Central memory CD8-positive, alpha-beta T cell (primary cell): ENCODE data around the gene ARHGAP19.

Source experiments
- ATAC-seq: fragments of 150-1000 bp; cut with Tn5 transposase; replicated peaks from 2 replicates; pipeline ENCODE4 v1.10.0; 2022; ENCODE audit warnings: mild to moderate bottlenecking, moderate FRiP score, moderate number of reproducible peaks; ENCODE audit not compliant: poor library complexity, severe bottlenecking; ENCODE audit errors: extremely low read depth
- DNase-seq, 2 donors: peaks; one replicate each; pipeline ENCODE4 v3.0.0; 2021; ENCODE audit warnings: low spot score in 2 of 2
- H3K27ac Mint-ChIP-seq: one replicate; pipeline ENCODE4 v1.8.0; 2022; ENCODE audit warnings: low read depth, mild to moderate bottlenecking, moderate library complexity, mixed read lengths
- H3K27me3 Mint-ChIP-seq: one replicate; pipeline ENCODE4 v1.8.0; 2022; ENCODE audit warnings: mixed read lengths
- H3K36me3 Mint-ChIP-seq: one replicate; pipeline ENCODE4 v1.8.0; 2022; ENCODE audit warnings: mild to moderate bottlenecking, moderate library complexity, mixed read lengths; ENCODE audit not compliant: insufficient read depth
- H3K4me1 Mint-ChIP-seq: one replicate; pipeline ENCODE4 v1.8.0; 2022; ENCODE audit warnings: mixed read lengths
- H3K4me3 Mint-ChIP-seq: one replicate; pipeline ENCODE4 v1.8.0; 2022; ENCODE audit warnings: mild to moderate bottlenecking, moderate library complexity, mixed read lengths
- H3K9me3 Mint-ChIP-seq: one replicate; pipeline ENCODE4 v1.8.0; 2022; ENCODE audit warnings: mixed read lengths

The ARHGAP19 gene

DNA sequence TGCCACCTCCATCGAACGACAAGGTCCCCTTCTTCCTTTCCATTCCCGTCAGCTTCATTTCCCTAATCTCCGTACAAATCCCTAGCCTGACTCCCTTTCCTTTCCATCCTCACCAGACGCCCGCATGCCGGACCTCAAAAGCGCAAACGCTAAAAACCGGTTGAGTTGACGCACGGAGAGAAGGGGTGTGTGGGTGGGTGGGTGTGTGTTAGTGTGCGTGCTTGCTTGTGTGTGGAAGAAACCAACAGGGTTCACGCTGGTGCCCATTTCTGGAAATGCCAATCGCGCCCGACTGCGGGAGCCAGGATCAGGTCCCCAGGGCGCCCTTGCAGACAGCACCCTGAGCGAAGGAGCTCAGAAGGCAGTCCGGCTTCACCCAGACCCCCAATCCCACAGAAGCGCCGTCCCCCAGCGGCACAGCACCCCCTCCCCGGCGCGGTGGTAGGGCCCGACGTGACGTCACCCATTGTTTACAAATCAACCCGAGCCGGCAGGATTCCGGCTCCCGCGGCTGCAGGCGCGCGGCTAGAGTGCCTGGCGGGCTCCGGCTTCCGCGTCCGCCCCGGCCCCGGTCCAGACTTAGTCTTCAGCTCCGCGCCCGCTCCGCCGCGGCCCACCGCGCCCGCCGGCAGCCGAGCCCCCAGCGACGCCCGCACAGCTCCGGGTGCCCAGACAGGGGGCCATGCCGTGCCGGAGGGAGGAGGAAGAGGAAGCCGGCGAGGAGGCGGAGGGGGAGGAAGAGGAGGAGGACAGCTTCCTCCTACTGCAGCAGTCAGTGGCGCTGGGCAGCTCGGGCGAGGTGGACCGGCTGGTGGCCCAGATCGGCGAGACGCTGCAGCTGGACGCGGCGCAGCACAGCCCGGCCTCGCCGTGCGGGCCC, 26.6 kb upstream of the ARHGAP19 start, which contains the start of gene FRAT1:
FRAT1 (plus strand) TSS at position 500 of the 880 bp plus-strand sequence; CDS start at position 683, 183 bp downstream.
- Mint-ChIP-seq H3K9me3 (no peaks in the 10 kb centered on the region), H3K4me1 (peaks cover 32% of the 10 kb centered on the region), H3K27me3 (no peaks in the 10 kb centered on the region), H3K4me3 (peak within 1 kb of the TSS; percentile 89), H3K36me3 (peaks cover 25% of the 10 kb centered on the region), H3K27ac (peak within 1 kb of the TSS; percentile 99)
- DNase-seq (peak; percentile 90 to 94), ATAC-seq (peak; percentile 77)

DNA sequence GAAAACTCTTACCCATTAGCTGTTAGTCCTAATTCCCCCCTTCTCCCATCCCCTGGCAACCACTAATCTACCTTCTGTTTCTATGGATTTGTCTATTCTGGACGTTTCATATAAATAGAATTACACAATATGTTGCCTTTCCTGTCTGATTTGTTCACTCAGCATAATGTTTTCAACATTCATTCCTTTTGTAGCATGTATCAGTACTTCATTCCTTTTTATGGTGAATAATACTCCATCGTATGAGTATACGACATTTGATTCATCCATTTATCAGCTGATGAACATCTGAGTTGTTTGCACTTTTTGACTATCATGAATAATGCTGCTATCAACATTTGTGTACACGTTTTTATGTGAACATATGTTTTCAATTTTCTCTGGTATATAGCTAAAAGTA, 22.2 kb upstream of the ARHGAP19 start:
- peaks cover 7% of the 10 kb centered on the region for H3K4me1 Mint-ChIP-seq
- peaks cover 13% of the 10 kb centered on the region for H3K36me3 Mint-ChIP-seq
- H3K27ac Mint-ChIP-seq: no peak overlapping the region
- no peaks in the 10 kb centered on the region for H3K27me3 Mint-ChIP-seq
- ATAC-seq: no peak
- H3K4me3 Mint-ChIP-seq: no peak overlapping the region
- no peak for DNase-seq
- no peaks in the 10 kb centered on the region for H3K9me3 Mint-ChIP-seq

DNA sequence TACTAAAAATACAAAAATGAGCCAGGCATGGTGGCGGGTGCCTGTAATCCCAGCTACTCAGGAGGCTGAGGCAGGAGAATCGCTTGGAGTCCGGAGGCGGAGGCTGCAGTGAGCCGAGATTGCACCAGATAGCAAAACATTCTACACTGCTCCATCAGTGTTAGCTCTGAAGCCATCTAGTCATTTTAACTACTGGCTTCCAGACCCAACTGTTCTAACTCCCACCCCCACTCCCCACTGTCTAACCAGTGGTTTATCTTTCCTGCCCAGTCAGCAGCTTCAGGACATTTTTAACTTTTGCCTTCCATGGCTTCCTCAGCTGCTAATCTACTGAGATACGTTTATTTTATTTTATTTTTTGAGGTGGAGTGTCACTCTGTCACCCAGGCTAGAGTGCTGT, 20.5 kb upstream of the ARHGAP19 start:
- ATAC-seq (no peak), DNase-seq (no peak)
- Mint-ChIP-seq H3K4me1 (no peaks in the 10 kb centered on the region), H3K9me3 (no peaks in the 10 kb centered on the region), H3K4me3 (no peak overlapping the region), H3K27me3 (no peaks in the 10 kb centered on the region), H3K27ac (no peak overlapping the region), H3K36me3 (peaks cover under 1% of the 10 kb centered on the region)

DNA sequence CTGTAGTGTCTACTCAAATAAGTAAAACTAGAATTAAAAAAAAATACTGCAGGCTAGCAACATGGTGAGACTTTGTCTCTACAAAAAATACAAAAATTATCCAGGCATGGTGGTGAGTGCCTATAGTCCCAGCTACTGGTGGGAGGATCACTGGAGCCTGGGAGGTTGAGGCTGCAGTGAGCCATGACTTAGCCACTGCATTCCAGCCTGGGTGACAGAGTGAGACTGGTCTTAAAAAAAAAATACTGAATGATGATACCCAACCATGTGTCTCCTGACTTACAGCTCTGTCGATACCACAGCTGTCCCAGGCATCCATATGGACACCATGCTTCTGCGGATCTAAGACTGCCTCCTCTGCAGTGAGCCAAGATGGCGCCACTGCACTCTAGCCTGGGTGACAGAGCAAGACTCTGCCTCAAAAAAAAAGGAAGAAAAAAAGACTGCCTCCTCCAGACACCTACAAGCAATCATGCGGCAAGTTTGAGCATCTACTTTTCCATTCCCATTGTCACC, 18.7 kb upstream of the ARHGAP19 start:
- ATAC-seq: no peak
- H3K9me3 Mint-ChIP-seq: no peaks in the 10 kb centered on the region
- no peak for DNase-seq
- no peak overlapping the region for H3K4me3 Mint-ChIP-seq
- H3K27me3 Mint-ChIP-seq: no peaks in the 10 kb centered on the region
- H3K4me1 Mint-ChIP-seq: no peaks in the 10 kb centered on the region
- H3K36me3 Mint-ChIP-seq: no peaks in the 10 kb centered on the region
- no peak overlapping the region for H3K27ac Mint-ChIP-seq

DNA sequence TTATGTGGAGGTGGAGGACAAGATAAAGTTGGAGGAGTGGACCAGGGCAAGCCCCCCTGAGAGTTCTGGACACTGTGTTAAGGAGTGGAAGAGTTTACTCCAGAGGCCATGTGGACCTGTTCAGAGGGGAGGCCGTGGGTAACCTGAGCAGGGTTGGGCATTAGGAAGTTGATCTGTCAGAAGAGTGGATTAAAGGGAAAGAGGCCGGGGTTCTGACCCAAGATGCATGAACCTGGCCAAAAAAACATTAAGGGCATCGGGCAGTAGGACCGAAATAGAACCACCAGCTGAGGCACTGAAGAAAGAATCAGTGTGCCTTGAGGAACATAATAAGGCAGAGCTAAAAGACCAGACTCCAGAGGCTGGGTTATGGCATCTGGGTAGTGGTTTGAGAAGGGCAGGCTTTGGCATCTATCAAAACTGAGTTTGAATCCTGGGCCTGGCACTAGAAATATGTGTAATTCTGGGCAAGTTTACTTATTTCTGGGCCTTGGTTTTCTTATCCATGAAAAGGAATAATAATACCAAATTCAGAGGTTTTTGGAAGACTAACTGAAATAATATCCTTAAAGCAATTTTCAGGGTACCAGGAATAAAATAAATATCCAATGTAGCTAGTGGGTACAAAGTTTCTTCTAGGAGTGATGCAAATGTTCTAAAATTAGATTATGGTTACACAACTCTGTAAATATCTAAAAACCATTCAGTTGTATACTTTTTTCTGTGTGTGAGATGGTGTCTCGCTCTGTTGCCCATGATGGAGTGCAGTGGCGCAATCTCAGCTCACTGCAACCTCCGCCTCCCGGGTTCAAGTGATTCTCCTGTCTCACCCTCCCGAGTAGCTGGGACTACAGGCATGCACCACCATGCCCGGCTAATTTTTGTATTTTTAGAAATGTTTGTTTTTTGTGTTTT, 15.7 kb upstream of the ARHGAP19 start:
- DNase-seq (no peak), ATAC-seq (no peak)
- H3K36me3 Mint-ChIP-seq: no peaks in the 10 kb centered on the region
- no peaks in the 10 kb centered on the region for H3K9me3 Mint-ChIP-seq
- no peak overlapping the region for H3K27ac Mint-ChIP-seq
- no peaks in the 10 kb centered on the region for H3K4me1 Mint-ChIP-seq
- H3K4me3 Mint-ChIP-seq: no peak overlapping the region
- H3K27me3 Mint-ChIP-seq: no peaks in the 10 kb centered on the region

DNA sequence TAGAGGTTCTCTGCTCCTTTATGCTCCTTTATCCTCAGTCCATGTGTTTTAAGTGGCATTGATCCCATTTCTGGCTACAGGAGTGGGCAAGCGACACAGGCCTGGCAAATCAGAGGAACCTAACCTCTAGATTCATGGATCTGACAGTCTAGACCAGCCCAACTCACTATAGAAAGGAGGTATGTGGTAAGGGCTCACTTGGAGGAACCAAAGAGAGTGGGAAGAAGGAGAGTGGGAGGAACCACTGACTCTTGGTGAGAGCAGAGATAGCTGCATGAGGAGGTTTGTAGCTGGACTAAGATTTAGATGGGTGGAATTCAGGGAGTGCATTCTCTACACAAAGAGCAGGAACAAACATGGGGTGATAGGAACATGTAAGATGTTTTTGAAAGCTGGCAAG, 15.0 kb upstream of the ARHGAP19 start:
- Mint-ChIP-seq H3K36me3 (no peaks in the 10 kb centered on the region), H3K4me1 (no peaks in the 10 kb centered on the region), H3K9me3 (no peaks in the 10 kb centered on the region), H3K4me3 (no peak overlapping the region), H3K27ac (no peak overlapping the region), H3K27me3 (no peaks in the 10 kb centered on the region)
- ATAC-seq (no peak), DNase-seq (no peak)

DNA sequence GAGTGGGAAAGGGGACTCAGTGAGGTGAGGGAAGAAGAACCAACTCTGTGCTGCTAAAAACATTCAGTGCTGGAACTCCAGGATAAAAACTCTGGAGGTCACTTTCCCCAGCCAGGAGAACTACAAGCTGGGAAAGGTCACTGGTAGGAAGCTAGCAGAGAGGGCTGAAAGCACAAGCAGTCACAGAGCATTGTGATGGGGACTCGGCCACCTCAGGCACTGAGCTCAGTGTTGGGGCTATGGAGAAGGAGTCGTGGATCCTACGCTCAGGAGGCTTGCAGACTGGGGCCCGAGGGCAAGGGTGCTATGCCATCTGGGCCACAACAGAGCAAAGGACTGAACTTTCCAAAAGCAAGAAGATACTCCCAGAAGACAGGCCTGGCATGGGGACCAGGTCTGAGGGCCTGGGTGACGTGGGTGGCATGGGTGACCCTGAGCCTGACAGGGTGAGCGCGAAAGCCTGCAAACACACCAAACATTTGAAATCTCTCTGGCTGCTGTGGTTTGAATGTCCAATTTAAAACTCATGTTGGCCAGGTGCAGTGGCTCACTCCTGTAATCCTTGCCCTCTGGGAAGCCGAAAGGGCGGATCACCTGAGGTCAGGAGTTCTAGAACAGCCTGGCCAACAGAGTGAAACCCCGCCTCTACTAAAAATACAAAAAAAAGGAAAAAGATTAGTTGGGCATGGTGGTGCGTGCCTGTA, 9.8 kb upstream of the ARHGAP19 start:
- no peaks in the 10 kb centered on the region for H3K9me3 Mint-ChIP-seq
- H3K27me3 Mint-ChIP-seq: no peaks in the 10 kb centered on the region
- H3K27ac Mint-ChIP-seq: no peak overlapping the region
- peaks cover 4% of the 10 kb centered on the region for H3K36me3 Mint-ChIP-seq
- H3K4me1 Mint-ChIP-seq: no peaks in the 10 kb centered on the region
- ATAC-seq (no peak), DNase-seq (no peak)
- H3K4me3 Mint-ChIP-seq: no peak overlapping the region

DNA sequence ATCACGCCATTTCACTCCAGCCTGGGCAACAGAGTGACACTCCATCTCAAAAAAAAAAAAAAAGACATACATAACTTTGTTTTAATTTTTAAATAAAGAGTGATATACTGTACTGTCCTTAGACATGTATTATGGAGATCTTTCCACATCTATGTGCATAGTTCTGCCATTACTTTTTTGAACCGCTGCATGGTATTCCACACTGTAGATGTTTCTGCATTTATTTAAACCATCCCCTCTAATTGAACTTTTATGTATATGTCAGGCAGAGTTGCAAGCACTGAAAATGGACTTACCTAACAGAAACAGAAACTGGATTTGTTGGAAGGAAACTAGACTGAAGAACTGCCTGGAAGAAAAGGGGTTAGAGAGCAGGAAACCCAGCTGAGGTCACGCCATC, 8.5 kb upstream of the ARHGAP19 start:
- Mint-ChIP-seq H3K27ac (no peak overlapping the region), H3K4me1 (no peaks in the 10 kb centered on the region), H3K4me3 (no peak overlapping the region), H3K36me3 (peaks cover 4% of the 10 kb centered on the region), H3K9me3 (no peaks in the 10 kb centered on the region), H3K27me3 (no peaks in the 10 kb centered on the region)
- ATAC-seq (no peak), DNase-seq (no peak)

DNA sequence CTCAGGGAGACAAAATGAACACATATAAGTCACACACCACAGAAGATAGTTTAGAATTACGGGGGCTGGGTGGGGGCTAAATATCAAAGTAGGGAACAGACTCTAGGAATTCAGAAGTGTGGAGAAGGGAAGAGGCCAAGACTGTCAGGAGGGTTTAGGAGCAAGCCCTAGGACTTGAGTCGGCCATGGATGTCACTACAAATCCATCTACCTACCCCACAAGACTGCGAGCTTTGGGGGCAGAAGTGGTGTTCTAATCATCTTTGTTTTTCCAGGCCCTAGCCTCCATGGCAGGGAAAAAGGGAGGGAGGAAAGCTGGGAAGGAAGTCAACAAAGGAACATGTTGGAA, 5.8 kb upstream of the ARHGAP19 start:
- Mint-ChIP-seq H3K27me3 (no peaks in the 10 kb centered on the region), H3K9me3 (no peaks in the 10 kb centered on the region), H3K36me3 (peaks cover 4% of the 10 kb centered on the region), H3K4me3 (no peak overlapping the region), H3K4me1 (no peaks in the 10 kb centered on the region), H3K27ac (no peak overlapping the region)
- DNase-seq (no peak), ATAC-seq (no peak)

DNA sequence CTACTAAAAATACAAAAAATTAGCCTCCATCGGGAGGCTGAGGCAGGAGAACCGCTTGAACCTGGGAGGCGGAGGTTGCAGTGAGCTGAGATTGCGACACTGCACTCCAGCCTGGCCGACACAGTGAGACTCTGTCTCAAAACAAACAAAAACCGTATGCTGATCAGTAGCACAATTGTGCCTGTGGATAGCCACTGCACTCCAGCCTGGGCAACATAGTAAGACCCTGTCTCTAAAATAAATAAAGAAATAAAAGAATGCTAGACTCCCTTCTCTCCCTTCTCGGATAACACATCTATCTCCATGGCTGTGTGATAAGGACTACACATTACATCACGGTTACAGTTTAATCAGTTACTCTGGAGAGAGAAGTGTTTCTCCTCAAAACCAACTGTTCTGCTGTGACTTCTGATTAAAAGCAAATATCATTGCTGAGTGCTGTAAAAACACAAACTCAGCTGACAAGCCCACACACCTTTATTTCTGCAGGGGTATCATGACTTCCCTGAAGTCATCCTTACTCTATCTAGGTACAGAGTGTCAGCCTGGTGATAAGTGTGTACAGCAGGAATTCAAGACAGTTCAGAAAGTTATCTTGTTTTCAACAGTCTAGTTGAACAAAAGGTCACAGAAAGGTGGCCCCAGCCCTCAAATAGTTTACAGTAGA, 5.3 kb upstream of the ARHGAP19 start:
- Mint-ChIP-seq H3K9me3 (no peaks in the 10 kb centered on the region), H3K4me3 (no peak overlapping the region), H3K4me1 (peaks cover 3% of the 10 kb centered on the region), H3K27me3 (no peaks in the 10 kb centered on the region), H3K36me3 (peaks cover 6% of the 10 kb centered on the region), H3K27ac (no peak overlapping the region)
- ATAC-seq: no peak
- no peak for DNase-seq

DNA sequence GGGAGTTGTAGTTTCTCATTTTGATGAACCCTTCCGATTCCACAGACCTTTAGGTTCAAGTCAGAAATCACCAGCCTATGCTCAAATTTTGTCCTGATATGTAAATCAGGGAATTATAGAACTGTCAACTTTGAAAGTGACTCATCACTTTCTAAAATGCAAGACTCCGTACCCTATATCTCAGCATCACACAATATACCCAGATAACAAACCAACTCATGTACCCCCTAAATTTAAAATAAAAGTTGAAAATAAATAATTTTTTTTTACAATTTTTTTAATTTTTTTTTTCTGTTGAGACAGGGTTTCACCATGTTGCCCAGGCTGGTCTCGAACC, 393 bp upstream of the ARHGAP19 start:
- Mint-ChIP-seq H3K36me3 (peaks cover 12% of the 10 kb centered on the region), H3K9me3 (no peaks in the 10 kb centered on the region), H3K27me3 (no peaks in the 10 kb centered on the region), H3K4me3 (peak overlapping the region; percentile 95), H3K27ac (peak overlapping the region; percentile 88), H3K4me1 (peaks cover 17% of the 10 kb centered on the region)
- ATAC-seq: no peak
- DNase-seq: no peak
